ENCODE results near the gene TMEM60. TPM values are rescaled to one million over a fixed set of nuclear protein-coding genes. Genes with fewer than 3 reads are reported as not detected.

The TMEM60 gene
- total RNA-seq, 2 experiments from 2014 or later: 1.2 to 2.4 TPM

GRCh38 chr7:77766801-77767605 lies 31.2 kb downstream of the TMEM60 start:
- ATAC-seq (ENCODE audit: poor library complexity) (no peak), DNase-seq (no peak)
- Histone ChIP-seq H3K4me3 (ENCODE audit: low read length) (no peak overlapping the region), H3K4me1 (ENCODE audit: insufficient read depth, low read length) (no peaks in the 10 kb centered on the region), H3K27ac (ENCODE audit: low read depth in 1 of 2, low read length in 2 of 2) (no peak overlapping the region), H3K9me3 (ENCODE audit: control insufficient read depth in 1 of 2, insufficient read depth in 1 of 2, low read length in 2 of 2) (no peaks in the 10 kb centered on the region), H3K27me3 (ENCODE audit: control insufficient read depth in 1 of 2, insufficient read depth in 2 of 2, low read length in 2 of 2) (no peaks in the 10 kb centered on the region), H3K36me3 (ENCODE audit: insufficient read depth, low read length) (peaks cover 39% of the 10 kb centered on the region)
- Mint-ChIP-seq H3K4me3 (no peak overlapping the region), H3K36me3 (ENCODE audit: low read depth) (peaks cover 42% of the 10 kb centered on the region), H3K27me3 (no peaks in the 10 kb centered on the region), H3K9me3 (no peaks in the 10 kb centered on the region), H3K4me1 (ENCODE audit: low read depth) (peaks cover 34% of the 10 kb centered on the region), H3K27ac (peak overlapping the region; percentile 31)
- TF ChIP-seq, protein P1, sequence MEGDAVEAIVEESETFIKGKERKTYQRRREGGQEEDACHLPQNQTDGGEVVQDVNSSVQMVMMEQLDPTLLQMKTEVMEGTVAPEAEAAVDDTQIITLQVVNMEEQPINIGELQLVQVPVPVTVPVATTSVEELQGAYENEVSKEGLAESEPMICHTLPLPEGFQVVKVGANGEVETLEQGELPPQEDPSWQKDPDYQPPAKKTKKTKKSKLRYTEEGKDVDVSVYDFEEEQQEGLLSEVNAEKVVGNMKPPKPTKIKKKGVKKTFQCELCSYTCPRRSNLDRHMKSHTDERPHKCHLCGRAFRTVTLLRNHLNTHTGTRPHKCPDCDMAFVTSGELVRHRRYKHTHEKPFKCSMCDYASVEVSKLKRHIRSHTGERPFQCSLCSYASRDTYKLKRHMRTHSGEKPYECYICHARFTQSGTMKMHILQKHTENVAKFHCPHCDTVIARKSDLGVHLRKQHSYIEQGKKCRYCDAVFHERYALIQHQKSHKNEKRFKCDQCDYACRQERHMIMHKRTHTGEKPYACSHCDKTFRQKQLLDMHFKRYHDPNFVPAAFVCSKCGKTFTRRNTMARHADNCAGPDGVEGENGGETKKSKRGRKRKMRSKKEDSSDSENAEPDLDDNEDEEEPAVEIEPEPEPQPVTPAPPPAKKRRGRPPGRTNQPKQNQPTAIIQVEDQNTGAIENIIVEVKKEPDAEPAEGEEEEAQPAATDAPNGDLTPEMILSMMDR (IDR thresholded peaks at IDR 0.05): no peak
- ChIA-PET POLR2A (no interaction called here), CTCF (no interaction called here)
- intact Hi-C loops (cut with DNase I, micrococcal nuclease): no loop called here

- no peak overlapping the region for H3K27ac ChIP-seq (ENCODE audit: low read depth in 1 of 2, low read length in 2 of 2)
- Mint-ChIP-seq H3K4me3 (no peak overlapping the region), H3K36me3 (ENCODE audit: low read depth) (peaks cover 39% of the 10 kb centered on the region), H3K4me1 (ENCODE audit: low read depth) (peaks cover 38% of the 10 kb centered on the region), H3K9me3 (no peaks in the 10 kb centered on the region), H3K27me3 (no peaks in the 10 kb centered on the region), H3K27ac (peak overlapping the region; percentile 31)
- intact Hi-C loops (cut with DNase I, micrococcal nuclease): no loop called here
- DNase-seq (no peak), ATAC-seq (ENCODE audit: poor library complexity) (no peak)
- CTCF ChIA-PET: interaction anchor here (2.0 kb wide), 1 partner anchor 115 kb away, joined by 5 read pairs; no protein-coding TSS in a partner anchor
- no peaks in the 10 kb centered on the region for H3K27me3 ChIP-seq (ENCODE audit: control insufficient read depth in 1 of 2, insufficient read depth in 2 of 2, low read length in 2 of 2)
- no peaks in the 10 kb centered on the region for H3K9me3 ChIP-seq (ENCODE audit: control insufficient read depth in 1 of 2, insufficient read depth in 1 of 2, low read length in 2 of 2)
- POLR2A ChIA-PET: no interaction called here
- no peak overlapping the region for H3K4me3 ChIP-seq (ENCODE audit: low read length)
- no peaks in the 10 kb centered on the region for H3K4me1 ChIP-seq (ENCODE audit: insufficient read depth, low read length)
- TF ChIP-seq, protein P1 (IDR thresholded peaks at IDR 0.05): no peak
- H3K36me3 ChIP-seq (ENCODE audit: insufficient read depth, low read length): peaks cover 36% of the 10 kb centered on the region
Observed at GRCh38 chr7:77765906-77766800, 32.1 kb downstream of the TMEM60 start.

- H3K9me3 ChIP-seq (ENCODE audit: control insufficient read depth in 1 of 2, insufficient read depth in 1 of 2, low read length in 2 of 2): no peaks in the 10 kb centered on the region
- DNase-seq (no peak), ATAC-seq (ENCODE audit: poor library complexity) (no peak)
- Mint-ChIP-seq H3K27ac (no peak overlapping the region), H3K36me3 (ENCODE audit: low read depth) (peaks cover 33% of the 10 kb centered on the region), H3K4me1 (ENCODE audit: low read depth) (peaks cover 40% of the 10 kb centered on the region), H3K4me3 (no peak overlapping the region), H3K9me3 (no peaks in the 10 kb centered on the region), H3K27me3 (no peaks in the 10 kb centered on the region)
- TF ChIP-seq, protein P1 (IDR thresholded peaks at IDR 0.05): no peak
- POLR2A ChIA-PET: interaction anchor here (1.6 kb wide), 1 partner anchor 110 kb away, joined by 4 read pairs; no protein-coding TSS in a partner anchor
- no peak overlapping the region for H3K4me3 ChIP-seq (ENCODE audit: low read length)
- no peaks in the 10 kb centered on the region for H3K27me3 ChIP-seq (ENCODE audit: control insufficient read depth in 1 of 2, insufficient read depth in 2 of 2, low read length in 2 of 2)
- H3K4me1 ChIP-seq (ENCODE audit: insufficient read depth, low read length): no peaks in the 10 kb centered on the region
- CTCF ChIA-PET: interaction anchor here (2.0 kb wide), 1 partner anchor 114 kb away, joined by 5 read pairs; no protein-coding TSS in a partner anchor
- H3K27ac ChIP-seq (ENCODE audit: low read depth in 1 of 2, low read length in 2 of 2): no peak overlapping the region
- intact Hi-C loops (cut with DNase I, micrococcal nuclease): no loop called here
- peaks cover 36% of the 10 kb centered on the region for H3K36me3 ChIP-seq (ENCODE audit: insufficient read depth, low read length)
Observed at GRCh38 chr7:77765481-77765880, 32.8 kb downstream of the TMEM60 start.
